DND-41 (cell line): ENCODE results near the gene ADD2.

ENCODE experiments used
- ATAC-seq: fragments of 200-7000 bp; cut with Tn5 transposase; 3 replicates; pipeline ENCODE4 v1.9.1; 2021; ENCODE audit warnings: low read depth; ENCODE audit not compliant: insufficient read depth
- DNase-seq: peaks from one replicate; pipeline ENCODE4 v3.0.0-alpha.2; 2020
- H2AFZ ChIP-seq: 2 replicates; pipeline ENCODE4 v1.6.0; 2012; ENCODE audit warnings: low read depth, low read length
- H3K27ac ChIP-seq: 2 replicates; pipeline ENCODE4 v1.5.1; 2012; ENCODE audit warnings: low read length, inconsistent platforms
- H3K27me3 ChIP-seq: fragments of 200-600 bp; sonication (generic); 2 replicates; pipeline ENCODE4 v1.6.0; 2012; ENCODE audit warnings: low read length, mild to moderate bottlenecking, inconsistent platforms; ENCODE audit not compliant: insufficient read depth, poor library complexity
- H3K36me3 ChIP-seq: 2 replicates; pipeline ENCODE4 v1.5.1; 2012; ENCODE audit warnings: low read length, inconsistent platforms; ENCODE audit not compliant: insufficient read depth
- H3K4me1 ChIP-seq: 2 replicates; pipeline ENCODE4 v1.5.1; 2012; ENCODE audit warnings: mild to moderate bottlenecking, low read length; ENCODE audit not compliant: insufficient read depth
- H3K4me2 ChIP-seq: 2 replicates; pipeline ENCODE4 v1.6.0; 2012; ENCODE audit warnings: mild to moderate bottlenecking, moderate library complexity, low read length, inconsistent platforms; ENCODE audit not compliant: insufficient read depth
- H3K4me3 ChIP-seq, 2 experiments: fragments of 200-600 bp in 1 of 2; shearing (Covaris generic) in 1 of 2; 2 replicates each; pipeline ENCODE4 v1.5.1; 2012 to 2016; ENCODE audit warnings: inconsistent platforms in 2 of 2, low read length in 2 of 2, mild to moderate bottlenecking in 2 of 2, low read depth in 1 of 2, moderate library complexity in 1 of 2
- H3K79me2 ChIP-seq: 2 replicates; pipeline ENCODE4 v1.6.0; 2012; ENCODE audit warnings: low read length, inconsistent platforms; ENCODE audit not compliant: insufficient read depth
- H3K9ac ChIP-seq: 2 replicates; pipeline ENCODE4 v1.6.0; 2012; ENCODE audit warnings: low read depth, mild to moderate bottlenecking, inconsistent platforms, low read length, moderate library complexity
- H3K9me3 ChIP-seq: 2 replicates; pipeline ENCODE4 v1.5.1; 2012; ENCODE audit warnings: low read length, moderate library complexity, mild to moderate bottlenecking, inconsistent platforms; ENCODE audit not compliant: insufficient read depth, severe bottlenecking
- H4K20me1 ChIP-seq: 2 replicates; pipeline ENCODE4 v1.6.0; 2012; ENCODE audit warnings: low read length; ENCODE audit not compliant: insufficient read depth
- EZH2 ChIP-seq: IDR thresholded peaks from 3 replicates; pipeline ENCODE4 v1.6.1; 2012; ENCODE audit warnings: borderline replicate concordance, low read depth, mild to moderate bottlenecking, moderate library complexity, low read length, inconsistent platforms; ENCODE audit not compliant: severe bottlenecking
- TF ChIP-seq, protein P1 (sequence below): IDR thresholded peaks from 2 replicates; pipeline ENCODE4 v1.5.1; 2012; ENCODE audit warnings: borderline replicate concordance, low read length, moderate library complexity, mild to moderate bottlenecking; ENCODE audit not compliant: poor library complexity, severe bottlenecking; ENCODE audit errors: extremely low read depth

ADD2 gene

DNA sequence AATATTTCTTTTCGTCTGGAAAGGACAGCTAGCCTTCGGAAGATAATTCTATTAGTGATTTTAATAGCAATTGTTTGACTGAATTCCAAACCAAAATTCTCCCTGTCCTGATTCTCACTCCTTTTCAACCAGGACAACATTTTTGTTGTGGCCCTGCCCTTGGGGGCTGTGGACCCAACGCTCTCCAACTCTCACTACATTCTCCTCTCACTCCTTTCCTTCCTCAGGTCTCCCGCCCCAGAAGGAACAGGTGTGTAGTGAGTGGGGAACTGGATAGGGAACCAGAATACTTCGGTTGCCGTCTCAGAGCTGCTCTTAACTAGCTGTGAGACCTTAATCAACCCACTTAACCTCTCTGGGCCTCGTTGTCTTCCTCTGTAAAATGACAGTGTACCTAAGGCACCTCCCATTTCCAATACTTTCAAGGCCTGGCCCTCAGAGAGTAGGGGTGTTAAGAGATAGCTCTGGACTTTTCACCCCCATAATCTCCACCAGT, 638 bp upstream of the ADD2 start:
- Histone ChIP-seq H3K9ac (no peak overlapping the region), H3K27me3 (peaks cover 6% of the 10 kb centered on the region), H3K36me3 (no peaks in the 10 kb centered on the region), H4K20me1 (no peaks in the 10 kb centered on the region), H3K4me3 (no peak overlapping the region), H3K9me3 (no peaks in the 10 kb centered on the region), H2AFZ (no peak overlapping the region), H3K79me2 (no peaks in the 10 kb centered on the region), H3K4me2 (no peak overlapping the region), H3K4me1 (no peaks in the 10 kb centered on the region), H3K27ac (no peak overlapping the region)
- TF ChIP-seq, protein P1, sequence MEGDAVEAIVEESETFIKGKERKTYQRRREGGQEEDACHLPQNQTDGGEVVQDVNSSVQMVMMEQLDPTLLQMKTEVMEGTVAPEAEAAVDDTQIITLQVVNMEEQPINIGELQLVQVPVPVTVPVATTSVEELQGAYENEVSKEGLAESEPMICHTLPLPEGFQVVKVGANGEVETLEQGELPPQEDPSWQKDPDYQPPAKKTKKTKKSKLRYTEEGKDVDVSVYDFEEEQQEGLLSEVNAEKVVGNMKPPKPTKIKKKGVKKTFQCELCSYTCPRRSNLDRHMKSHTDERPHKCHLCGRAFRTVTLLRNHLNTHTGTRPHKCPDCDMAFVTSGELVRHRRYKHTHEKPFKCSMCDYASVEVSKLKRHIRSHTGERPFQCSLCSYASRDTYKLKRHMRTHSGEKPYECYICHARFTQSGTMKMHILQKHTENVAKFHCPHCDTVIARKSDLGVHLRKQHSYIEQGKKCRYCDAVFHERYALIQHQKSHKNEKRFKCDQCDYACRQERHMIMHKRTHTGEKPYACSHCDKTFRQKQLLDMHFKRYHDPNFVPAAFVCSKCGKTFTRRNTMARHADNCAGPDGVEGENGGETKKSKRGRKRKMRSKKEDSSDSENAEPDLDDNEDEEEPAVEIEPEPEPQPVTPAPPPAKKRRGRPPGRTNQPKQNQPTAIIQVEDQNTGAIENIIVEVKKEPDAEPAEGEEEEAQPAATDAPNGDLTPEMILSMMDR, result no peak
- no peak for TF ChIP-seq EZH2
- ATAC-seq, result no peak
- DNase-seq, result no peak

DNA sequence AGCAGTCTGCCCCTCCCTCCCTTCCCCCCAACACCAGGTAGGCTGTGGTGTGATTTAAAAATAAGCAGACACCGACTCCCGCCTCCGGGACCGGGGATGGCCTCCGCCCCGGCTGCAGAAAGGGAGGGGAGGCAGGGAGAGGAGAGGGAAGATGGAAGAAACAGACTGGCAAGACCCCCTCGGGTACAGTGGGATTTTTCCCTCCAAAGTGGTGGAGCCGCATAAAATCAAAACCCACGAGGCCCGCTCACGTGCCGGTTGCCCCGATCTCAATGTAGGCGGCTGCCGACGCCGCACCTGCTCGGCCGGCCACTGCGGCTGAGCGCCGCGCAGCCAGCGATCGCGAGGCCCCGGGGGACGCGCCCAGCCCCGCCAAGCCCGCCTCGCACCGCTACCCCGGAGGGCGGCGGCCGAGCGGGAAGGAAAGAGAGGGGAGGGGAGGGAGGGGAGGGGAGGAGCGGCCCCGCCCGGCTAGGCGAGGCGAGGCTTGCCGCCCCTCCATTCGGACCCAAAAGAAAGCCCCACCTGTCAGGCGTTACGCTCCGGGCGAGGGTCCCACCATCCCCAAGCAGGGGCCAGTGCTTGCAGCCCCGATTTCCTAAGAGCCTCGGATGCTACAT, 811 bp downstream of the ADD2 start:
- no peak overlapping the region for H2AFZ ChIP-seq
- H3K9me3 ChIP-seq, result no peaks in the 10 kb centered on the region
- no peaks in the 10 kb centered on the region for H3K36me3 ChIP-seq
- TF ChIP-seq, protein P1, result no peak
- no peak for TF ChIP-seq EZH2
- H3K9ac ChIP-seq, result no peak overlapping the region
- no peaks in the 10 kb centered on the region for H3K4me1 ChIP-seq
- H4K20me1 ChIP-seq, result no peaks in the 10 kb centered on the region
- DNase-seq (no peak), ATAC-seq (no peak)
- no peaks in the 10 kb centered on the region for H3K79me2 ChIP-seq
- H3K4me3 ChIP-seq, result no peak overlapping the region
- H3K27me3 ChIP-seq, result peaks cover 6% of the 10 kb centered on the region
- H3K27ac ChIP-seq, result no peak overlapping the region
- no peak overlapping the region for H3K4me2 ChIP-seq

DNA sequence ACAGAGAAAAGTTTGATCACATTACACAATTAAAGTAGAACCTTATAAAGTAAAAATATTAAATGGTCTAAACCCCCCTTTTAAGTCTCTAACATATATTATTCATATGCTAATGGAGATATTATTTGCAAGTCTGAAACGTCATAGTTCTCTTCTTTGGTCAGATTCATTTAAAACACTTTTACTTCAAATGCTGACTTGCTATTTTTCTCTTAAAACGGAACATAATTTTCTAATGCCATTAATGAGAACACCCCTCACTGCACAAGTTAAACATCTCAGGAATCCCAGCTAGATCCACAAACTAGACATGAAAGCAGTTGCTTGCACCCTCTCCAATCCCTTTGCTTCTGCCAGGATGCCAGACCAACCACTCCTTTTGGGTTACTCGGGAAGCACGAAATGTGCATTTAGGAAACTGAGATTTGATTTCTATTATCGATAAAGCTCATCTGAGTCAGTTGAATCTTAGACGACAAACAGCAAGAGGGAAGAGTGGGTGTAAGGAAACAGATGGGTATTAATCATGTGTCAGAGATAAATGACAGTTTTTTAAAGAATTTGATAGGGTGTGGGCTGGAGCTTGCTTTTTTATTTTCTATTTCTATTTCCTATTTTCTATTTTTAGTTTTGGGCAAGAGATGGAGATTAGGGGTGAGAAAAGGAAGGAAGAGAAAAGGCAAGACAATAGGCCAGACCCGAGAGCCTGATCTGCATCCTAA, 1.5 kb downstream of the ADD2 start:
- H3K79me2 ChIP-seq, result no peaks in the 10 kb centered on the region
- no peak for DNase-seq
- no peaks in the 10 kb centered on the region for H3K36me3 ChIP-seq
- no peaks in the 10 kb centered on the region for H4K20me1 ChIP-seq
- no peaks in the 10 kb centered on the region for H3K4me1 ChIP-seq
- no peak overlapping the region for H3K27ac ChIP-seq
- peaks cover 6% of the 10 kb centered on the region for H3K27me3 ChIP-seq
- no peak overlapping the region for H3K4me2 ChIP-seq
- no peak overlapping the region for H3K9ac ChIP-seq
- H3K9me3 ChIP-seq, result no peaks in the 10 kb centered on the region
- no peak for TF ChIP-seq EZH2
- TF ChIP-seq, protein P1, result no peak
- H2AFZ ChIP-seq, result no peak overlapping the region
- ATAC-seq, result no peak
- no peak overlapping the region for H3K4me3 ChIP-seq
